B cell (primary cell): ENCODE measurements around the gene BRME1.

Experiments
- CTCF ChIP-seq: fragments of 200-600 bp; IDR thresholded peaks from one replicate; pipeline ENCODE4 v1.8.0; 2022; ENCODE audit warnings: antibody characterized with exemption, mild to moderate bottlenecking
- EZH2 ChIP-seq: IDR thresholded peaks from 2 replicates; pipeline ENCODE4 v1.6.1; 2012; ENCODE audit warnings: borderline replicate concordance, low read depth, mild to moderate bottlenecking, moderate library complexity, low read length; ENCODE audit not compliant: insufficient read depth, poor library complexity, severe bottlenecking

GRCh38 chr19:13861714-13862531, 44.0 kb downstream of the BRME1 start:
- TF ChIP-seq CTCF (peak; percentile 97), EZH2 (no peak)
